GM19397 (cell line): Measurements from ENCODE around the gene TMEM9B.
A peak's percentile ranks its signal among the peaks of the same experiment; 100 is the strongest.
"Not testable (repeated sequence)": the region's sequence is repeated elsewhere in the genome, so short reads cannot be mapped to it uniquely, and the experiment has no call there.

ENCODE experiments used
- ATAC-seq: cut with Tn5 transposase; IDR thresholded peaks from one replicate; pipeline ENCODE4 v1.9.1; 2021; ENCODE audit warnings: mild to moderate bottlenecking, moderate library complexity; ENCODE audit not compliant: unreplicated experiment

Gene TMEM9B

GRCh38 chr11:8979365-8979764 is 15.1 kb upstream of the TMEM9B start:
- ATAC-seq = not testable (repeated sequence)

GRCh38 chr11:8973121-8973520 is 8.9 kb upstream of the TMEM9B start:
- no peak for ATAC-seq

GRCh38 chr11:8971924-8972316 is 7.7 kb upstream of the TMEM9B start:
- no peak for ATAC-seq

- no peak for ATAC-seq
Measured at GRCh38 chr11:8971196-8971923, 7.1 kb upstream of the TMEM9B start.

GRCh38 chr11:8967184-8967583 is 2.9 kb upstream of the TMEM9B start:
- no peak for ATAC-seq

- peak; percentile 68 for ATAC-seq
Measured at GRCh38 chr11:8963569-8964323, 496 bp downstream of the TMEM9B start.

- no peak for ATAC-seq
Measured at GRCh38 chr11:8962841-8963240, 1.4 kb downstream of the TMEM9B start.

- ATAC-seq = no peak
Measured at GRCh38 chr11:8961401-8961800, 2.8 kb downstream of the TMEM9B start.

GRCh38 chr11:8959546-8960166 is 4.6 kb downstream of the TMEM9B start:
- no peak for ATAC-seq

- ATAC-seq = no peak
Measured at GRCh38 chr11:8956860-8957259, 7.4 kb downstream of the TMEM9B start.

GRCh38 chr11:8948886-8949285 is 15.4 kb downstream of the TMEM9B start:
- ATAC-seq = no peak

GRCh38 chr11:8947230-8947943 is 16.9 kb downstream of the TMEM9B start:
- no peak for ATAC-seq

GRCh38 chr11:8942518-8943066 is 21.6 kb downstream of the TMEM9B start, which contains the start of gene ASCL3:
Gene ASCL3, minus strand, starts transcription at chr11:8943016. Its CDS starts 4,855 bp downstream, at chr11:8938161.
- no peak for ATAC-seq

- ATAC-seq = no peak
Measured at GRCh38 chr11:8941341-8942103, 22.7 kb downstream of the TMEM9B start.

- no peak for ATAC-seq
Measured at GRCh38 chr11:8937659-8938058, 26.6 kb downstream of the TMEM9B start.

GRCh38 chr11:8937159-8937558 is 27.1 kb downstream of the TMEM9B start:
- ATAC-seq = no peak

- ATAC-seq = not testable (repeated sequence)
Measured at GRCh38 chr11:8935789-8936188, 28.5 kb downstream of the TMEM9B start.

- no peak for ATAC-seq
Measured at GRCh38 chr11:8934742-8935488, 29.3 kb downstream of the TMEM9B start.

- no peak for ATAC-seq
Measured at GRCh38 chr11:8933931-8934330, 30.3 kb downstream of the TMEM9B start.
